A673 (cell line): ENCODE measurements around the gene FNBP1L.

Experiments
- CTCF ChIP-seq: fragments of 300-800, 200-600 bp; sonication (generic); conservative IDR thresholded peaks from 2 replicates; pipeline ENCODE4 v1.5.1; 2017; ENCODE audit warnings: low read depth, mild to moderate bottlenecking, antibody characterized with exemption, low read length, moderate library complexity, mixed read lengths
- EZH2 ChIP-seq: fragments of 200-600 bp; sonication (generic); IDR thresholded peaks from 2 replicates; pipeline ENCODE4 v1.6.1; 2017; ENCODE audit warnings: borderline replicate concordance, low read depth, mild to moderate bottlenecking, mixed read lengths, antibody characterized with exemption, low read length; ENCODE audit not compliant: poor library complexity, severe bottlenecking

- TF ChIP-seq CTCF, result no peak
- TF ChIP-seq EZH2, result no peak
Observed at GRCh38 chr1:93559695-93560094, 111.8 kb downstream of the FNBP1L start.
